Trophoblast cell (in vitro differentiated cells and primary cell): ENCODE measurements around the gene AQP12A.

Experiments used
- DNase-seq, 2 donors: peaks; one replicate each; pipeline ENCODE4 v3.0.0-alpha.2; 2016
- H2AFZ ChIP-seq: 2 replicates; pipeline ENCODE4 v1.6.1; 2013; ENCODE audit warnings: low read length, moderate library complexity, mild to moderate bottlenecking; ENCODE audit not compliant: insufficient read depth, poor library complexity
- H2AK5ac ChIP-seq: 2 replicates; pipeline ENCODE4 v1.6.1; 2013; ENCODE audit warnings: mild to moderate bottlenecking, low read length
- H2BK120ac ChIP-seq: 2 replicates; pipeline ENCODE4 v1.6.1; 2013; ENCODE audit warnings: low read length, mild to moderate bottlenecking, moderate library complexity; ENCODE audit not compliant: insufficient read depth, poor library complexity
- H2BK12ac ChIP-seq: 2 replicates; pipeline ENCODE4 v1.6.1; 2013; ENCODE audit warnings: mild to moderate bottlenecking, low read length, moderate library complexity
- H2BK5ac ChIP-seq: 2 replicates; pipeline ENCODE4 v1.6.1; 2013; ENCODE audit warnings: low read length, low read depth, moderate library complexity, mild to moderate bottlenecking; ENCODE audit not compliant: poor library complexity
- H3K14ac ChIP-seq: 2 replicates; pipeline ENCODE4 v1.6.1; 2013; ENCODE audit warnings: mild to moderate bottlenecking, low read length
- H3K18ac ChIP-seq: 2 replicates; pipeline ENCODE4 v1.6.1; 2013; ENCODE audit warnings: mild to moderate bottlenecking, low read length
- H3K23ac ChIP-seq: 2 replicates; pipeline ENCODE4 v1.6.1; 2013; ENCODE audit warnings: low read length
- H3K27ac ChIP-seq: 2 replicates; pipeline ENCODE4 v1.5.1; 2013; ENCODE audit warnings: low read depth, mild to moderate bottlenecking, inconsistent platforms, low read length, moderate library complexity
- H3K27me3 ChIP-seq: 2 replicates; pipeline ENCODE4 v1.6.1; 2013; ENCODE audit warnings: inconsistent platforms, mild to moderate bottlenecking, low read length, moderate library complexity; ENCODE audit not compliant: insufficient read depth
- H3K36me3 ChIP-seq, 2 experiments: 1 replicate in 1 of 2; 2 replicates in 1 of 2; pipeline ENCODE4 v1.6.1; 2013; ENCODE audit warnings: low read length in 2 of 2, mild to moderate bottlenecking in 2 of 2, moderate library complexity in 1 of 2; ENCODE audit not compliant: insufficient read depth in 2 of 2, control insufficient read depth in 1 of 2
- H3K4ac ChIP-seq: 2 replicates; pipeline ENCODE4 v1.6.1; 2013; ENCODE audit warnings: low read depth, mild to moderate bottlenecking, low read length, moderate library complexity
- H3K4me1 ChIP-seq, 2 experiments: 1 replicate in 1 of 2; 2 replicates in 1 of 2; pipeline ENCODE4 v1.6.1; 2013; ENCODE audit warnings: low read length in 2 of 2, mild to moderate bottlenecking in 2 of 2, moderate library complexity in 1 of 2; ENCODE audit not compliant: insufficient read depth in 2 of 2, control insufficient read depth in 1 of 2
- H3K4me2 ChIP-seq: 2 replicates; pipeline ENCODE4 v1.6.1; 2013; ENCODE audit warnings: inconsistent platforms, mild to moderate bottlenecking, low read length, moderate library complexity
- H3K4me3 ChIP-seq: 2 replicates; pipeline ENCODE4 v1.5.1; 2013; ENCODE audit warnings: mild to moderate bottlenecking, low read depth, low read length, inconsistent platforms
- H3K79me1 ChIP-seq: one replicate; pipeline ENCODE4 v1.6.1; 2013; ENCODE audit warnings: low read length
- H3K79me2 ChIP-seq: 2 replicates; pipeline ENCODE4 v1.6.1; 2013; ENCODE audit warnings: low read length, mild to moderate bottlenecking; ENCODE audit not compliant: control insufficient read depth, insufficient read depth, poor library complexity
- H3K9ac ChIP-seq: 2 replicates; pipeline ENCODE4 v1.6.1; 2013; ENCODE audit warnings: mild to moderate bottlenecking, low read length
- H3K9me3 ChIP-seq: 2 replicates; pipeline ENCODE4 v1.6.1; 2013; ENCODE audit warnings: low read depth, mild to moderate bottlenecking, control low read depth, inconsistent platforms, low read length; ENCODE audit not compliant: insufficient read depth
- H4K12ac ChIP-seq: 2 replicates; pipeline ENCODE4 v1.6.1; 2013; ENCODE audit warnings: low read depth, mild to moderate bottlenecking, low read length, moderate library complexity
- H4K8ac ChIP-seq: 2 replicates; pipeline ENCODE4 v1.6.1; 2013; ENCODE audit warnings: low read depth, mild to moderate bottlenecking, low read length, moderate library complexity
- H4K91ac ChIP-seq: one replicate; pipeline ENCODE4 v1.6.1; 2013; ENCODE audit warnings: low read depth, mild to moderate bottlenecking, low read length, moderate library complexity
- WGBS: extraction: QIAGEN DNeasy Blood & Tissue Kit; methylation state at CpG from one replicate; pipeline ENCODE4 v1.1.7; 2013; ENCODE audit warnings: missing lambda C conversion rate; ENCODE audit not compliant: insufficient read length, insufficient coverage; ENCODE audit errors: extremely low coverage; 5-methylcytosine and 5-hydroxymethylcytosine counted together

The AQP12A gene

DNA sequence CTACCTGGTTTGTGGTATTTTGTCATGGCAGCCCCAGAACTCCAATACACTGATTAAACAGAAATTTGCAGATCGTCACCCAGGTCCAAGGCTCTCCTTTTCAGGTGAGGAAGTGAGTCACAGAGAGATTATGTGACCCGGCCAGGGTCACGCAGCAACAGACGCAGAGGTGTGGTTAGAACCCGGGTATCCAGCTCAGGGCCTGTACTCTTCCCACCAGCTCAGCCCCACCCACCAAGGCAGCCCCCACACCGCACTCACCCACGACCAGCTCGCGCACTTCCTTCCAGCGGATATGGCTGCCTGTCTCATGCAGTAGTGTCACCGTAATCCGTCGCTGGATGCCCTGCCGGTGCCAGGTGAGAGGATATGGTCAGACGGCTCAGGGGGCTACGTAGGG, 48.1 kb downstream of the AQP12A start:
- WGBS = no CpG with 5 or more reads among the region's 16 CpGs
- DNase-seq = no peak
- no peak overlapping the region for H3K18ac ChIP-seq
- H2BK5ac ChIP-seq = no peak overlapping the region
- H2BK120ac ChIP-seq = no peak overlapping the region
- H3K14ac ChIP-seq = peak overlapping the region; percentile 11
- H3K36me3 ChIP-seq = no peaks in the 10 kb centered on the region
- H4K8ac ChIP-seq = no peak overlapping the region
- no peak overlapping the region for H2AFZ ChIP-seq
- H3K4ac ChIP-seq = no peak overlapping the region
- H3K23ac ChIP-seq = no peak overlapping the region
- no peak overlapping the region for H4K91ac ChIP-seq
- no peak overlapping the region for H2BK12ac ChIP-seq
- no peaks in the 10 kb centered on the region for H3K9me3 ChIP-seq
- no peaks in the 10 kb centered on the region for H3K79me2 ChIP-seq
- H3K27me3 ChIP-seq = no peaks in the 10 kb centered on the region
- H3K79me1 ChIP-seq = peaks cover 2% of the 10 kb centered on the region
- no peak overlapping the region for H4K12ac ChIP-seq
- no peak overlapping the region for H3K4me2 ChIP-seq
- H3K27ac ChIP-seq = no peak overlapping the region
- no peak overlapping the region for H2AK5ac ChIP-seq
- H3K9ac ChIP-seq = no peak overlapping the region
- H3K4me1 ChIP-seq = peaks cover 28 to 37% of the 10 kb centered on the region in 2 experiments
- H3K4me3 ChIP-seq = no peak overlapping the region

DNA sequence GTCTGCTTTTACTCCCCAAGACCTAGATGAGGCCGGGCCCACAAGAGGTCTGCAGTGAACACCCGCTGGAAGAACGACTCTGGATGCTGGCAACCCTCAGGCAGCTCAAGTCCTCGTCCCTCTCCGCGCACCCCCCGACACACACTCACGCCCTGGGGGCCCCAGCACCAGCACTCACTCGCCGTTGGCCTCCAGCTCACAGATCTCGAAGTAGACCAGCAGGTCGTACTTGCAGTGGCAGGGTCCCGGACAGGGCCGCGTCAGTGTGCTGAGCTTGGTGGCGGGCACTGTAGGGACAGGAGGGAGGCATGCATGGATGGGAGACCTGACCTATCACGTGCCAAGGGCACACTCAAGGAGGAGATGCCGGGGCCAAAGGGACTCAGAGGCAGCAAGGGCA, 49.4 kb downstream of the AQP12A start:
- DNase-seq = no peak
- Histone ChIP-seq H2AFZ (no peak overlapping the region), H2BK5ac (no peak overlapping the region), H2BK12ac (no peak overlapping the region), H4K8ac (no peak overlapping the region), H3K27ac (no peak overlapping the region), H4K12ac (no peak overlapping the region), H3K14ac (no peak overlapping the region), H3K4me2 (no peak overlapping the region), H3K27me3 (no peaks in the 10 kb centered on the region), H3K4me3 (peak overlapping the region; percentile 37), H3K79me1 (peaks cover 2% of the 10 kb centered on the region), H3K4me1 (peaks cover 28 to 37% of the 10 kb centered on the region in 2 experiments), H3K4ac (no peak overlapping the region), H3K9me3 (no peaks in the 10 kb centered on the region), H3K36me3 (no peaks in the 10 kb centered on the region), H3K23ac (no peak overlapping the region), H2AK5ac (no peak overlapping the region), H3K9ac (no peak overlapping the region), H4K91ac (no peak overlapping the region), H3K79me2 (no peaks in the 10 kb centered on the region), H2BK120ac (no peak overlapping the region), H3K18ac (no peak overlapping the region)
- no CpG with 5 or more reads among the region's 18 CpGs for WGBS

DNA sequence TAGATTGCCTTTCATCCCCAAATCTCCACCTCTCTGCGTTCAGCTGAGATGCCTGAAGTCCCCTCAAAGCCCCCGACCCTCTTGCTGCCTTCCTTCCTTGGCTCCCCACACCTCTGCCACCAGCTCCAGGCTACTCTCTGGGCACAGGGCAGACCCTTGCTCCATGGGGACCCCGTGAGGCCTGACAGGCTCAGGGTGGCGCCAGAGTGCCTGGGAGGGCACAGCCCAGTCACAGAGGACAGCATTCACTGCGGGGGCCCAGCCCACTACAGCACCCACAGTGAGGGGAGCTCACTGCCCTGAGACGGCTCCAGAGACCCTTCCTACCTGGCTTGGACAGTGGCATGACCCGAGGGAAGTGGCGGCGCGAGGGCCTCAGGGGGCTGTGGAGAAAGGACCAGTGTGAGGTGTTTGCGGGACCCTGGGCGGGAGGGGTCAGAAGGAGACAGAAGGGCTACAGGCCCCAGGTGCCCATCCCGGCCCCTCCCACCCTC, 51.0 kb downstream of the AQP12A start:
- peaks cover 2% of the 10 kb centered on the region for H3K79me1 ChIP-seq
- no peak overlapping the region for H3K4ac ChIP-seq
- H3K9me3 ChIP-seq = no peaks in the 10 kb centered on the region
- H3K4me3 ChIP-seq = no peak overlapping the region
- H2BK5ac ChIP-seq = no peak overlapping the region
- H2BK120ac ChIP-seq = no peak overlapping the region
- no peak overlapping the region for H3K23ac ChIP-seq
- H3K4me1 ChIP-seq = peaks cover 19 to 27% of the 10 kb centered on the region in 2 experiments
- H4K91ac ChIP-seq = no peak overlapping the region
- WGBS = no CpG with 5 or more reads among the region's 13 CpGs
- no peak overlapping the region for H2AK5ac ChIP-seq
- H3K79me2 ChIP-seq = no peaks in the 10 kb centered on the region
- no peak overlapping the region for H3K27ac ChIP-seq
- H3K9ac ChIP-seq = no peak overlapping the region
- no peaks in the 10 kb centered on the region for H3K36me3 ChIP-seq
- H4K12ac ChIP-seq = no peak overlapping the region
- no peak overlapping the region for H4K8ac ChIP-seq
- H2AFZ ChIP-seq = no peak overlapping the region
- H2BK12ac ChIP-seq = no peak overlapping the region
- no peak overlapping the region for H3K18ac ChIP-seq
- no peak for DNase-seq
- H3K14ac ChIP-seq = no peak overlapping the region
- H3K4me2 ChIP-seq = no peak overlapping the region
- no peaks in the 10 kb centered on the region for H3K27me3 ChIP-seq

DNA sequence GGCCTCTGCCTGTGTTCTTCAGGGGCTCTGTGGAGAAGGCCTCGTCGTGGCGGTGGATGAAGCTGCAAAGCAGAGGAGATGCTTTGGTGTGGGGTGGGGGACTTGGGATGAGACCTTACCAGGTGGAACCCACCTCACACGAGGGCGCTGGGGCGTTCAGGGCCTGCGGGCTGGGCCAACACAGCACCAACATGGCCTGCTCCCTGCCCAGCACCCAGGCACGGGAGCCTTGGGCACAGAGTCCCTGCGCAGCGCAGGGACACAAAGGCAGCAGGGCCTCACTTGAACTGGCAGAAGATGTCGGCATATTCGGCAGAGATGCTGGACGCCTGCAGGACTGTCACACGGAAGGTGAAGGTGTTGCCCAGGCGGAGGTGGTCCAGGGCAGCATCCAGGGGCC, 53.8 kb downstream of the AQP12A start:
- no peak overlapping the region for H3K14ac ChIP-seq
- no peak overlapping the region for H3K23ac ChIP-seq
- H3K4me2 ChIP-seq = no peak overlapping the region
- no peaks in the 10 kb centered on the region for H3K79me2 ChIP-seq
- H2AFZ ChIP-seq = no peak overlapping the region
- H3K9ac ChIP-seq = no peak overlapping the region
- H3K36me3 ChIP-seq = no peaks in the 10 kb centered on the region
- H3K18ac ChIP-seq = no peak overlapping the region
- H3K9me3 ChIP-seq = no peaks in the 10 kb centered on the region
- no peak overlapping the region for H3K4me3 ChIP-seq
- no peak overlapping the region for H2BK120ac ChIP-seq
- no peaks in the 10 kb centered on the region for H3K27me3 ChIP-seq
- peaks cover 1 to 2% of the 10 kb centered on the region in 2 experiments for H3K4me1 ChIP-seq
- H2BK5ac ChIP-seq = no peak overlapping the region
- H3K79me1 ChIP-seq = no peaks in the 10 kb centered on the region
- no peak overlapping the region for H3K4ac ChIP-seq
- H2BK12ac ChIP-seq = no peak overlapping the region
- WGBS = no CpG with 5 or more reads among the region's 15 CpGs
- no peak overlapping the region for H4K8ac ChIP-seq
- no peak overlapping the region for H2AK5ac ChIP-seq
- no peak for DNase-seq
- no peak overlapping the region for H3K27ac ChIP-seq
- no peak overlapping the region for H4K12ac ChIP-seq
- H4K91ac ChIP-seq = no peak overlapping the region
